Measurements from ENCODE around the gene RAPGEF5.
A peak's percentile ranks its signal among the peaks of the same experiment; 100 is the strongest.

Gene RAPGEF5, protein sequence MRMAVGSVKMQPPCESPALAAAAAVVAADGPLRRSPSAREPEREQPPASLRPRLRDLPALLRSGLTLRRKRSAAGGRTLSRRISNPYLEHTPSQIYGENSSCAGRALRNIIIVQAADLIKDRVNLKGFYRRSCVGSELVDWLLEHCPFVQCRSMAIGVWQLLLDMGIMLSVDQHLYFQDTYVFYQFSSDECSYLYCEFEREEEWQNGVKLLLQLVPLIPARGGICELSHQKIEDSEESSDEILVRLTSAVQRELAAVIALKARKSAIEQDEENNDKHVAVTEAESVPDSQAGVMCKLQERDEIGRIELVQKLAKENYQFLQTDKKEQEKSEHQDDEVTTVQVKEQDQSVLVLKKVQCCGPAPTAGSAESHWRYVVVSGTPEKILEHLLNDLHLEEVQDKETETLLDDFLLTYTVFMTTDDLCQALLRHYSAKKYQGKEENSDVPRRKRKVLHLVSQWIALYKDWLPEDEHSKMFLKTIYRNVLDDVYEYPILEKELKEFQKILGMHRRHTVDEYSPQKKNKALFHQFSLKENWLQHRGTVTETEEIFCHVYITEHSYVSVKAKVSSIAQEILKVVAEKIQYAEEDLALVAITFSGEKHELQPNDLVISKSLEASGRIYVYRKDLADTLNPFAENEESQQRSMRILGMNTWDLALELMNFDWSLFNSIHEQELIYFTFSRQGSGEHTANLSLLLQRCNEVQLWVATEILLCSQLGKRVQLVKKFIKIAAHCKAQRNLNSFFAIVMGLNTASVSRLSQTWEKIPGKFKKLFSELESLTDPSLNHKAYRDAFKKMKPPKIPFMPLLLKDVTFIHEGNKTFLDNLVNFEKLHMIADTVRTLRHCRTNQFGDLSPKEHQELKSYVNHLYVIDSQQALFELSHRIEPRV

DNA sequence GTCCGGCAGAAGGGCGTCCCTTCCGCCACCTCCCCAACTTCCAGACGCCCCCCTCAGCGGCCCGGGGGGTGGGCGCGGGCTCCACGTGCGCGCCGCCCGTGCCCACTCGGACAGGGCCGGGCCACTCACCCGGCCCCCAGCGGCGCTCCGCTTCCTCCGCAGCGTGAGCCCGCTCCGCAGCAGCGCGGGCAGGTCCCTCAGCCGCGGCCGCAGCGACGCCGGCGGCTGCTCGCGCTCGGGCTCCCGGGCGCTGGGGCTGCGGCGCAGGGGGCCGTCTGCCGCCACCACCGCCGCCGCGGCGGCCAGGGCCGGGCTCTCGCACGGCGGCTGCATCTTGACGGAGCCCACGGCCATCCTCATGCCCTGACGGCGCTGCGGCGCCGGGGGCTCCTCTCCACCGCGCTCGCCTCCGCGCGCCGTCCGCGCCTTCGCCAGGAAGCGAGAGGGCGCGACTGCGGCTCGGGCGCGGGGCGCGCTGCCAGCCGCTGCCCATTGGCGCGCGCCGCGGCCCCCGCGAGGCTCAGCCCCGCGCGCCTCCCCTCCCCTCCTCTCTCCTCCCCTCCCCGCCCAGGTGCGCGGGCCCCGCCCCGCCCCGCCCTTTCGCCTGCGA lies at the start of gene RAPGEF5:
TSS of gene RAPGEF5 (minus strand) at position 454 of the 610 bp plus-strand sequence. CDS start at position 360, 94 bp downstream.
- no peak for TF ChIP-seq POLR2A (IDR thresholded peaks at IDR 0.05; ENCODE audit: low read length)
- TF ChIP-seq GATA1 (IDR thresholded peaks at IDR 0.05; ENCODE audit: low read depth, low read length) = no peak
- peak; percentile 33 to 50 for DNase-seq

DNA sequence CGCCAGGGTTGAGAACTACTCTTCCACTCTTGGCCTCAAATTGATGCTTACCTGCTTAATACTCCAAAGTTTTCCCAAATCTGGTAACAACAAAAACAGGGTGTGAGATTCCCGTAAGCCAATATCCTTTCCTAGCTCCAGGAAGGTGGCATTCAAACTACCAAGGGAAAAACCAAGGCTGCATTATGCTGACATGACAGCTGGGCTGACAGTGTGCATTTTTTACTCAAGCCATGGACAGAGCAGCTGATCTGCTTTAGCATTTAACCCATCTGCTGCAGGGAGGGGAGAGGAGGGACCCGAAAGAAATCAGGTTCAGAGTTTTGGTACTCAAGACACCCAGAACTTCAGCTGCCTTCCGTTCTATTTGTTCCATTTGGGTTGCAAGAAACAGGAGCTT lies 49.8 kb upstream of the RAPGEF5 start:
- TF ChIP-seq GATA1 (IDR thresholded peaks at IDR 0.05; ENCODE audit: low read depth, low read length) = no peak
- no peak for TF ChIP-seq POLR2A (IDR thresholded peaks at IDR 0.05; ENCODE audit: low read length)
- DNase-seq = no peak

DNA sequence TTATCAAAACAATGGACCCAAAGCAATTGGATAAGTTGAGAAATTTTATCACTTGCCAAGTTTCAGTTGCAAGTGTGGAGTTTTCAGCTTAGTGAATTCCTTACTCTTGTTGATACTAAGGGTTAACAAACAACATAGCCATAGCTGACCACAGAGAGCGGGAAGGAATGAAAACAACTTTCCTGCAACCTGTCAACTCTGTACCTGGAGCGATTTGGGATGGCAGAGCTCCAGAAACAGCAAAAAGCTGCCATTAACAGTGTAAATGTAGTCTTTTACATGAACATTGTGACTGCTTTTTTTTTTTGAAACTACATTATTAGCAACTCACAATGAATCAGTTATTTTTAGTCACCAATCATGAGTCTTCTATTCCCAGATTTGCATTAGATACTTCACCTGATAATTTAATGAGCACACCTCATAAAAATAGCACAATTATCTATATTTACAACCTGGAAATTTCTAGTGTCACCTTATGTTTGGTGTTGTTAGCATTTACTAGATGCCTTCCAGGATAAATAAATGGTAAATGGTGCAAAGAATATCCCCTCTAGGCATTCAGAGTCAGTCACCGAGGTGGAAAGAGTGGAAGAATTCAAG lies 47.6 kb upstream of the RAPGEF5 start:
- TF ChIP-seq GATA1 (IDR thresholded peaks at IDR 0.05; ENCODE audit: low read depth, low read length) (no peak), POLR2A (IDR thresholded peaks at IDR 0.05; ENCODE audit: low read length) (no peak)
- no peak for DNase-seq

DNA sequence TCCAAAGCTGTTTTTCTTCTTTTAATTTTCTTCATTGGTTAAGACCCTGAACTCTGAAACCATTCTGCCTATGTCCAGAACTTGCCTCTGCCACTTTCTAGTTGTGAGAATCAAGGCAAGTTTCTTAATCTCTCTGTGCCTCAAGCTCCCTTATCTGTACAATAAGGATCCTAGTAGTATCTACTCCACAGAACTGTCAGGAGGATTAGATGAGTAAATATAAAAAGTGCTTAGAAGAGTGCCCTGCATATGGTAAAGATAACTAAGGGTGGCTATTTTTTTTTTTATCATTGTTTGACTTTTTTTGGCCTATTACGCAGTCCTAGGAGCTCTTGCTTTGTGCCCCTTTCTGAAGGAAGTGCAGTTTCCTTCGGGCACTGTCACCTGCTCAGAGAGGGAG lies 46.4 kb upstream of the RAPGEF5 start:
- TF ChIP-seq GATA1 (IDR thresholded peaks at IDR 0.05; ENCODE audit: low read depth, low read length) (no peak), POLR2A (IDR thresholded peaks at IDR 0.05; ENCODE audit: low read length) (no peak)
- DNase-seq = peak in 1 of 2 experiments; percentile 21

DNA sequence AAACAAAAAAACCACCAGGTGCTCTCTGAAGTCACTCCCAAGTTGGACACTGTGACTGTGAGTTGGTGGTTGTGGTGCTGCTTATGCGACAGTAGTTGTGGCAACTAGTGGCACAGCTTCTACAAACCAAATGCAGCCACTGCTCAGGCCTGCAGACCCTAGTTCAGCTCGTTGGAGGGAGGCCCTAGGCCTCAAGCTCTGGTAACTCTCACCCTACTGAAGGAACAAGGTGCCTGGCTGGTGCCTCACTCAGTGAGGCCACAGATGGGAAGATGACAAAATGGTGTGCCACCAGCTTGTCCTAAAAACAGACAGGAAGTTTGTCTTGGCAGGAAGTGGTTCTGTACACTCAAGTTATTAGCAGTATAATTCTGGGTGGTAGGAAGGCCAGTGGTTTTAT lies 45.3 kb upstream of the RAPGEF5 start:
- DNase-seq = no peak
- TF ChIP-seq GATA1 (IDR thresholded peaks at IDR 0.05; ENCODE audit: low read depth, low read length) (no peak), POLR2A (IDR thresholded peaks at IDR 0.05; ENCODE audit: low read length) (no peak)

DNA sequence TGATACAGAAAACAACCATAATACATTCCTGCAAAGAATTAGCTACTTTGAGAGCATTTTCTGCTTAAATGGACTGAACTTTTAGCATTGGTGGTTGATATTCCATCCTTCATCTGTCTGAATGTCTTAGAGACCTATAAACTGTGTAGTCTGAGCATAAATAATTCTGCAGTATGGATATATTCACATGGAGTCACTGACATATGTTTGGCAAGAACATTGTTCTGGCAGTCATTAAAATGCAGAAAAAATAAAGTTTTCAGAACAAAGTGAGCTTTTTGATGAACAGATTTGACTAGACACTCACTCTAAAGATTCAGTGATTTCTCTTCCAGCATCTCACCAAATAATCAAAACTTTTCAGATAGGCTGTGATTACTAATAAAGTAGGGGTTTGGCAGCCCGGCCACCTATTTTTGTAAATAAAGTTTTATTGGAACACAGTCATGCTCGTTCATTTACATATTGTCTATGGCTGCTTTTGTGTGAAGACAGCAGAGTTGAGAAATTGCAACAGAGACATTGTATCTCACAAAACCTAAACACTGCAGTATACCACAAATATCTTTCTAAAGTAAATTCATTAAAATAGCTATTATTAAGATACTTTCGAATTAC lies 44.1 kb upstream of the RAPGEF5 start:
- TF ChIP-seq GATA1 (IDR thresholded peaks at IDR 0.05; ENCODE audit: low read depth, low read length) (no peak), POLR2A (IDR thresholded peaks at IDR 0.05; ENCODE audit: low read length) (no peak)
- DNase-seq = no peak

DNA sequence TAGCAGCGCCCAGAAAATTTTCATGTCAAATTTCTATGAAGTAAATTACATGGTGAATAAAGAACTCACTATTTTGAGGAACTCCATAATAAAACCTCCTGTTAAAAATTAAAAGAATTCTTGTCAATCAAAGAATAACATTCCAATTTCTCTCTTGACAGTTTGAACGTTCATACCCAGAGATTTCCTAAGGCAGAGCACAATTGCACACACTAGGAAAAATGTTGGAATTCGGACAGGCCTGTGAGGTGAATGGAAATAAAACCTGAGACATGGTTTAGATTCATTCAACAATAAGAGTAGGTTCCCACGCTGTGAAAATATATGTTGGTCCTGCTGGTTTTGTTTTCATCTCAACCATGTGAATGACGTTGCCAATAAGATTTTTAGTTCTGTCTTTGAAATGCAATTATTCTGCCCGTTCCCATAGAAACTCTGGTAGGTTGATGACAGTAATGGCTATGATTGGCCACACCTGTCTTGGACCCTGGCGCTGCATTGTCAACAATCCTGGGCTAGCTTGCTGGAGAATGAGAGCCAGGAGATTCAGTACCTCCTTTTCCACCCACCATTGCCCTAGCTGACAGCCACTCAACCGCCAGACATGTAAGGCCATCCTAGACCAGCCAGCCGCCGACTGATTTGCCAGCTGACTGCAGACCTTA lies 43.3 kb upstream of the RAPGEF5 start:
- TF ChIP-seq POLR2A (IDR thresholded peaks at IDR 0.05; ENCODE audit: low read length) = no peak
- no peak for TF ChIP-seq GATA1 (IDR thresholded peaks at IDR 0.05; ENCODE audit: low read depth, low read length)
- DNase-seq = no peak

DNA sequence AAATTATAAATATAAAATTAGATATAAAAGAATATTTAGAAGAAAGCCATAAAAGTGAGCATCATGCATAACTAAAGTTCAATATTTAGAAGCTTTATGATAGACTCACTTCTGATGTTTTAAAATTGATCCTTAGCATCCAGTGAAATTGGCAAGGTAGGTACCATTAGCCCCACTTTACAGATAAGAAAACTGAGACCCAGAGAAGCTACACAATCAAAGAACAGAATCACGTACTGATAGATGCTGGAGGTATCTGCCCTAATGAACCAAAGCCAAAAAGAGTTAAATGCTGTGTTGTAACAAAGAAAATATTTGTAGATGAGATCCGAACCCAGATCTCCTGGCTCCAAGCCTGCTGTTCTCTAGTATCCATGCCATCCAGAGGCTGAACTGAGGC lies 42.6 kb upstream of the RAPGEF5 start:
- no peak for DNase-seq
- TF ChIP-seq POLR2A (IDR thresholded peaks at IDR 0.05; ENCODE audit: low read length) (no peak), GATA1 (IDR thresholded peaks at IDR 0.05; ENCODE audit: low read depth, low read length) (no peak)

DNA sequence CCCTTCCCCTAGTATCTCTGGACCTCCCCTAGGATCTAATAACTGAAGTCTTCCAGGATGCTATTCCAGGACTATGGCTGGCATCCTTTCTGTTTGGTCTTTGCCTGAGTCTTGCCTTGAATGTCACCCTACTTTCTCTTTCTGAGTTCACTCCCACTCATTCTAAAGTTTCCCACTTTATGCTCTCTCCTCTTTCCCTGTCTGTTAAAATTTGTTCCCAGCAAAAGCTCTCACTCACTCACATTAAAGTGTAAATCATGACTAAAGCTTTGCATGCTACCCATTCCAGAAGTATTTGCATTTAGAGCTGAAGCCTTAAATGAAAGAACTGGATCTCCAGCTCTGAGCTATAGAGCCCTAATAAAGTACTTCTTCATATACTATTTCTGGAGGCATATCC lies 42.1 kb upstream of the RAPGEF5 start:
- no peak for DNase-seq
- no peak for TF ChIP-seq POLR2A (IDR thresholded peaks at IDR 0.05; ENCODE audit: low read length)
- no peak for TF ChIP-seq GATA1 (IDR thresholded peaks at IDR 0.05; ENCODE audit: low read depth, low read length)

DNA sequence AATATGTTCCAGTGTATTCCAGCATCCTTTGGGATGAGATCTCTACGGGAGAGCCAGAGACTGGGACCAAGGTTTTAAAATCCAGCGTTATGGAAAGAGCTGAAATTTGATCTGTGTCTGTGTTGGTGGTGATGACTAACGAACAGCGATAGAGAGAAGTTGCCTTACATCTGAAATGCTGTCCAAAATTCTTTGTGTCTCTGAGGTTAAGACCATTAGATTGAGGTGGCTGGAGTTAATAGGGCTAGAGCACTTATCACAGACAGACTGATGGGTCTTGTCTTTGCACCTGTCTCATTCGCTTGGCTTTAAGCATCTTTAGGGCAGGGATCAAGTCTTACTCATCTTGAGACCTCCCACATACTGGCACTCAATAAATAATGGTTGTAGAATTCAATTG lies 41.0 kb upstream of the RAPGEF5 start:
- TF ChIP-seq GATA1 (IDR thresholded peaks at IDR 0.05; ENCODE audit: low read depth, low read length) (no peak), POLR2A (IDR thresholded peaks at IDR 0.05; ENCODE audit: low read length) (no peak)
- DNase-seq = no peak

DNA sequence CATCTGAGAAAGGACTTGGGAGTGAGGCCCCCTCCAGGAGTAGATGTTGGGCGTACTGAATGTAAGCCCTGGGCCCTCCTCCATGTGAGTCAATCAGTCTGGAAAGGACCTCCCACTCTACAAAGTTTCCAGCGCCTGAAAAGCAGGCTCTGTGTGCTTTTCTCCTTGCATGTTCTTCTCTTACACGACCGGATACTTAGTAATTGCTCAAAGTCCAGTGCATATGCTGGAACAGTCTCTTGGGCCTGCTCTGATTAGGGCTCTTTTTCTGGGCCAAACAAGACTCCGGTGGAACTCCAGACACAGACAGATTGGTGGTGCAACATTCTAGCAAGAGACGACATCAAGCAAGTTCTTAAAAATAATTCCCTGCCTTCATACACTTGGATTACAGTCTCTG lies 38.3 kb upstream of the RAPGEF5 start:
- no peak for DNase-seq
- TF ChIP-seq POLR2A (IDR thresholded peaks at IDR 0.05; ENCODE audit: low read length) = no peak
- no peak for TF ChIP-seq GATA1 (IDR thresholded peaks at IDR 0.05; ENCODE audit: low read depth, low read length)

DNA sequence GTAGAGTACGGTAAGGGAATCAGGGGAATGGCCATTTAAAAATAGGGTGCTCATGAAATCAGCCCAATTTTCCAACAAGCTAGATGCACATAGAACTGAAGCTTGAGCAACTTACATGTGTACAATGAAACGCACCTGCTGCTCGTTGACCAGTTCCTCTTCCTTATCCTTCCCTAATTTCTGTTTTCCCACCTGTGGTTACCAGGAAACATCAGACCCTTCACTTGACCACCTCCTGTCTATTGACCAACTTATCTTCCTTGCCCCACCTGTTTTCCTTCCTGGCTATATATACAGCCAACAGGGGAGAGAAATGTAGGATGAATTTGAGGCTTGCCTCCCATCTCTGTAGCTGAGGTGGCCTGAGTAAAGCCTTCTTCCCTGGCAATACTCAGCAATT lies 37.8 kb upstream of the RAPGEF5 start:
- no peak for TF ChIP-seq POLR2A (IDR thresholded peaks at IDR 0.05; ENCODE audit: low read length)
- TF ChIP-seq GATA1 (IDR thresholded peaks at IDR 0.05; ENCODE audit: low read depth, low read length) = no peak
- DNase-seq = no peak

Measured in erythroblast (primary cell).